GM18867 (cell line): Measurements from ENCODE around the gene TMEM61.

Experiments used
- ATAC-seq: cut with Tn5 transposase; IDR thresholded peaks from one replicate; pipeline ENCODE4 v1.9.1; 2021; ENCODE audit warnings: mild to moderate bottlenecking, moderate library complexity; ENCODE audit not compliant: unreplicated experiment

TMEM61 gene

DNA sequence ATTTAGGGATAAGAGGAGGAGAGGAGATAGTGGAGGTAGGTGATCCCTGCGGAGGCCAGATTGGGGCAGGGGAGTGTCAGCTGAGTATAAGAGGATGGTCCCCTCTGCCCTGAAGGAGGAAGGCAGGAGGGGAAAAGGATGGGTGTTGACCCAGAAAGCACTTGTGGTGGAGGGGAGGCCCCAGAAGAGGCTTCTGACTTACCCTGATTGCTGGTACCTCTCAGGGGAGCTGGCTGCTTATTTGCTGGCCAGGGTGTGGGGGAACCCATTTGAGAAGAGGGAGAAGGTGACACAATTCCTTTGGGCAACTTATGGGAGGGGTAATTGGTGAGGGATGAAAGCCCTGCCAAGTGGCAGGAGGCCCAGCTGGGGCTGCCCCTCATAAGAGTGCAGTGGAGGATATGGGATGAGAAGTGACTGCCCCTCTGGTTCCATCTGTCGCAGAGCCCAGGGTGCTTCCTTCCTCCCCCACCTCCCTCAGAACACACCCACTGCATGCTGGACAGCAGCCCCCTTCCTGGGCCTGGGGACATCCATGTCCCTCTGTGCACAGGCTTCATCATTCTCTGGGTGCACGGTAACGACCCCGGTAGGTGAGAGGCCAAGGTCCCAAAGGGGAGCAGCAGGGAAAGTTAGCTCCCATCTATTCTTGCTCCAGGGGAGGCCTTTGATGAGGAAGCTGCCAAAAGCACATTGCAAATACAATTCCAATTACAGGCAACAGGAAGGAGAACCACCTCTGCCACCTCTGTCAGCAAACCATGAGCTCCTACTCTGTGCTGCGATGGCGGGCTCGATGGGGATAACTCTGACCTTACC lies 57.5 kb downstream of the TMEM61 start:
- no peak for ATAC-seq

GRCh38 chr1:55038552-55038838 lies 58.1 kb downstream of the TMEM61 start:
- no peak for ATAC-seq

DNA sequence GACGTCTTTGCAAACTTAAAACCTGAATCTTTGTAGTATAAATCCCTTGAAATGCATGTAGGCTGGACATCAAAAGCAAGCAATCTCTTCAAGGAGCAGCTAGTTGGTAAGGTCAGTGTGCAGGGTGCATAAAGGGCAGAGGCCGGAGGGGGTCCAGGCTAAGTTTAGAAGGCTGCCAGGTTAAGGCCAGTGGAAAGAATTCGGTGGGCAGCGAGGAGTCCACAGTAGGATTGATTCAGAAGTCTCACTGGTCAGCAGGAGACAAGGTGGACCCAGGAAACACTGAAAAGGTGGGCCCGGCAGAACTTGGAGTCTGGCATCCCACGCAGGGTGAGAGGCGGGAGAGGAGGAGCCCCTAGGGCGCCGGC lies 58.5 kb downstream of the TMEM61 start:
- no peak for ATAC-seq

GRCh38 chr1:55039342-55040082 lies 59.1 kb downstream of the TMEM61 start, which contains the start of gene PCSK9:
PCSK9 (plus strand) TSS chr1:55039548; CDS start chr1:55039838, 290 bp downstream.
- ATAC-seq: no peak

DNA sequence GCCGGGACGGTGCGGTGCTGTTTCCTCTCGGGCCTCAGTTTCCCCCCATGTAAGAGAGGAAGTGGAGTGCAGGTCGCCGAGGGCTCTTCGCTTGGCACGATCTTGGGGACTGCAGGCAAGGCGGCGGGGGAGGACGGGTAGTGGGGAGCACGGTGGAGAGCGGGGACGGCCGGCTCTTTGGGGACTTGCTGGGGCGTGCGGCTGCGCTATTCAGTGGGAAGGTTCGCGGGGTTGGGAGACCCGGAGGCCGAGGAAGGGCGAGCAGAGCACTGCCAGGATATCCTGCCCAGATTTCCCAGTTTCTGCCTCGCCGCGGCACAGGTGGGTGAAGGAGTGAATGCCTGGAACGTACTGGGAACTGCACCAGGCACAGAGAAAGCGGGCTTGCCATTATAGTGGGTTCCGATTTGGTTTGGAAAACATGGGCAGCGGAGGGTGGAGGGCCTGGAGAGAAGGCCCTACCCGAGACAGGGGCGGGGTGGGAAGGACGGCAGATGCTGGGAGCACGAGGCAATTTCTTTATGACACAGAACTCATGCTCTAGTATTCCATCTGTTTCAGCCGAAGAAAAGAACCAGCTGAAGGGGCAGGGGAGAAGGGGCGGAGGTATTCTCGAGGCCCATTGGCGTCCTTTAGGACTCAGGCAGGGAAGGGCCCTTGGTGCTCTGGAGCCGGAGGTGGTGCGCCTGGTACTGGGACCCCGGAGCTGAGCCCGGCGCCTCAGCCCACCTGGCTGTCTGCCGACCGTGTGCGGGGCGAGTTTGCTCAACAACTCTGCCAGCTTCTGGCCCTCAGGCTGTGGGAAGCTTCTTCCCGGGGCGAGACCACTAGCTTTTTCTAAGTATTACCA lies 59.9 kb downstream of the TMEM61 start:
- no peak for ATAC-seq

- ATAC-seq: no peak
Measured at GRCh38 chr1:55040933-55041494, 60.6 kb downstream of the TMEM61 start.

GRCh38 chr1:55041613-55042012 lies 61.2 kb downstream of the TMEM61 start:
- ATAC-seq: no peak
